Measurements from ENCODE around the gene FBXL16. TPM values are rescaled to one million over a fixed set of nuclear protein-coding genes. Genes with fewer than 3 reads are reported as not detected.

Gene FBXL16
- total and polyA plus RNA-seq, 4 donors = under 0.01 to 0.14 TPM; not detected in 2

GRCh38 chr16:741986-742629 is 36.5 kb upstream of the FBXL16 start:
- Histone ChIP-seq H3K9me3 (ENCODE audit: control insufficient read depth in 4 of 4, low read length in 3 of 4) (no peaks in the 10 kb centered on the region), H3K27ac (ENCODE audit: low read depth in 1 of 2, low read length in 2 of 2) (no peak overlapping the region), H3K36me3 (ENCODE audit: control insufficient read depth in 4 of 4, insufficient read depth in 3 of 4, low read depth in 1 of 4, low read length in 3 of 4) (peaks cover 0 to 7% (median 5%) of the 10 kb centered on the region in 4 donors), H3K4me3 (ENCODE audit: low read depth in 1 of 3, low read length in 3 of 3) (no peak overlapping the region), H3K4me1 (ENCODE audit: control insufficient read depth in 4 of 4, insufficient read depth in 4 of 4, low read length in 3 of 4) (peaks cover 12 to 17% (median 15%) of the 10 kb centered on the region in 4 donors), H3K27me3 (ENCODE audit: control insufficient read depth in 4 of 4, insufficient read depth in 4 of 4, low read length in 3 of 4) (no peaks in the 10 kb centered on the region), H3K9ac (ENCODE audit: low read depth in 1 of 2, low read length in 2 of 2) (no peak overlapping the region)
- 91% methylated on average over 15 of the region's 15 CpGs for WGBS
- no peak for DNase-seq (ENCODE audit: low spot score)
- TF ChIP-seq JUND (IDR thresholded peaks at IDR 0.05) (no peak), FOXA2 (IDR thresholded peaks at IDR 0.05) (no peak), HNF4A (conservative IDR thresholded peaks at IDR 0.05) (no peak), RXRA (IDR thresholded peaks at IDR 0.05) (no peak), ZBTB33 (IDR thresholded peaks at IDR 0.05) (no peak), NR2F2 (IDR thresholded peaks at IDR 0.05) (no peak), FOXA1 (IDR thresholded peaks at IDR 0.05) (no peak), EGR1 (IDR thresholded peaks at IDR 0.05; ENCODE audit: low read depth in 2 of 2) (no peak), SP1 (IDR thresholded peaks at IDR 0.05) (no peak), TAF1 (conservative IDR thresholded peaks at IDR 0.05) (no peak), HNF4G (IDR thresholded peaks at IDR 0.05) (no peak), RAD21 (IDR thresholded peaks at IDR 0.05) (no peak), GABPA (IDR thresholded peaks at IDR 0.05 in 1 of 2, conservative IDR thresholded peaks at IDR 0.05 in 1 of 2) (no peak)

GRCh38 chr16:740764-741505 is 35.3 kb upstream of the FBXL16 start, which contains the start of gene CIAO3:
CIAO3 (minus strand) TSS chr16:740997; CDS start chr16:740985, 12 bp downstream.
- peak within 1 kb of the TSS; percentile 50 to 56 for H3K27ac ChIP-seq (ENCODE audit: low read depth in 1 of 2, low read length in 2 of 2)
- peaks cover 12 to 17% (median 15%) of the 10 kb centered on the region in 4 donors for H3K4me1 ChIP-seq (ENCODE audit: control insufficient read depth in 4 of 4, insufficient read depth in 4 of 4, low read length in 3 of 4)
- DNase-seq (ENCODE audit: low spot score) = peak; percentile 94
- peaks cover 1 to 16% (median 9%) of the 10 kb centered on the region in 4 donors for H3K36me3 ChIP-seq (ENCODE audit: control insufficient read depth in 4 of 4, insufficient read depth in 3 of 4, low read depth in 1 of 4, low read length in 3 of 4)
- TF ChIP-seq NR2F2 (IDR thresholded peaks at IDR 0.05) = no peak
- TF ChIP-seq GABPA (IDR thresholded peaks at IDR 0.05 in 1 of 2, conservative IDR thresholded peaks at IDR 0.05 in 1 of 2) = peak in 1 of 2 donors; percentile 68
- TF ChIP-seq CTCF (IDR thresholded peaks at IDR 0.05; ENCODE audit: low read depth, low read length, missing input control) = peak; percentile 87
- TF ChIP-seq RAD21 (IDR thresholded peaks at IDR 0.05) = peak in 1 of 2 donors; percentile 55
- TF ChIP-seq YY1 (IDR thresholded peaks at IDR 0.05) = peak; percentile 97
- H3K4me3 ChIP-seq (ENCODE audit: low read depth in 1 of 3, low read length in 3 of 3) = peak within 1 kb of the TSS; percentile 83 to 99 (median 93)
- WGBS = under 1% methylated on average over 79 of the region's 79 CpGs
- no peaks in the 10 kb centered on the region for H3K27me3 ChIP-seq (ENCODE audit: control insufficient read depth in 4 of 4, insufficient read depth in 4 of 4, low read length in 3 of 4)
- peak within 1 kb of the TSS; percentile 74 to 88 for H3K9ac ChIP-seq (ENCODE audit: low read depth in 1 of 2, low read length in 2 of 2)
- no peaks in the 10 kb centered on the region for H3K9me3 ChIP-seq (ENCODE audit: control insufficient read depth in 4 of 4, low read length in 3 of 4)

Data from liver (tissue), 9 donors.